Uterus (tissue), 4 donors: ENCODE measurements around the gene SCAPER. TPM values are rescaled to one million over a fixed set of nuclear protein-coding genes. Genes with fewer than 3 reads are reported as not detected.

Experiments used
- DNase-seq, 2 donors: peaks; one replicate each; pipeline ENCODE4 v3.0.0-alpha.2; 2019 to 2020
- H3K27ac ChIP-seq, 2 donors: fragments of 200-600 bp; sonication (generic); 1 replicate in 1 of 2; 2 replicates in 1 of 2; pipeline ENCODE4 v1.5.1; 2016 to 2018
- H3K27me3 ChIP-seq, 2 donors: fragments of 200-600 bp; sonication (generic); one replicate each; pipeline ENCODE4 v1.5.1; 2018 to 2019; ENCODE audit warnings: control low read depth in 1 of 2
- H3K36me3 ChIP-seq, 2 donors: fragments of 200-600 bp; sonication (generic); one replicate each; pipeline ENCODE4 v1.5.1; 2019; ENCODE audit warnings: control low read depth in 1 of 2
- H3K4me1 ChIP-seq, 2 donors: fragments of 200-600 bp; sonication (generic); one replicate each; pipeline ENCODE4 v1.5.1; 2018 to 2019; ENCODE audit warnings: control low read depth in 1 of 2
- H3K4me3 ChIP-seq, 2 donors: fragments of 200-600 bp; sonication (generic); 1 replicate in 1 of 2; 2 replicates in 1 of 2; pipeline ENCODE4 v1.5.1; 2018 to 2019; ENCODE audit warnings: mild to moderate bottlenecking in 1 of 2
- H3K9me3 ChIP-seq, 2 donors: fragments of 200-600 bp; sonication (generic); one replicate each; pipeline ENCODE4 v1.5.1; 2019; ENCODE audit warnings: control low read depth in 1 of 2
- CTCF ChIP-seq, 4 experiments: fragments of 200-600 bp in 2 of 4; fragments of 450-650 bp in 2 of 4; sonication (generic) in 2 of 4; IDR thresholded peaks; one replicate each; pipeline ENCODE4 v1.5.1; 2016 to 2019; ENCODE audit warnings: antibody characterized with exemption in 4 of 4, mild to moderate bottlenecking in 2 of 4, moderate library complexity in 1 of 4
- POLR2A ChIP-seq, 2 donors: fragments of 450-650 bp; IDR thresholded peaks; one replicate each; pipeline ENCODE4 v1.6.1; 2016; ENCODE audit warnings: antibody characterized with exemption in 2 of 2, mild to moderate bottlenecking in 1 of 2, moderate library complexity in 1 of 2
- intact Hi-C: fragments of 100-400 bp; cut with DNase I; formaldehyde crosslinking; loops from one replicate; pipeline ENCODE4 v1.15.1; 2023; ENCODE audit warnings: low total_unique reads
- total RNA-seq, 4 donors: library from RNA; depleted of rRNA in 3 of 4; stranded (reverse); fragments of >200 nt in 3 of 4; gene quantifications; one replicate each; pipeline versions ENCODE4 v1.1.0 to v1.2.4, GENCODE V29; 2014 to 2023
- donor health status: DM: yes; HTN: yes; CAD: no.

SCAPER gene
- total RNA-seq, 4 donors from 2014 or later = 10.6 to 74.2 (median 32.9) TPM

- Histone ChIP-seq H3K9me3 (no peaks in the 10 kb centered on the region), H3K27me3 (no peaks in the 10 kb centered on the region), H3K4me3 (no peak overlapping the region), H3K27ac (no peak overlapping the region), H3K36me3 (no peaks in the 10 kb centered on the region), H3K4me1 (no peaks in the 10 kb centered on the region)
- intact Hi-C loops = no loop called here
- no peak for TF ChIP-seq CTCF (IDR thresholded peaks at IDR 0.05)
- no peak for TF ChIP-seq POLR2A (IDR thresholded peaks at IDR 0.05)
- DNase-seq = no peak
Observed at GRCh38 chr15:76669521-76670207, 235.5 kb downstream of the SCAPER start.

GRCh38 chr15:76668900-76669299, 236.2 kb downstream of the SCAPER start:
- H3K27ac ChIP-seq = no peak overlapping the region
- no peak overlapping the region for H3K4me3 ChIP-seq
- H3K36me3 ChIP-seq = no peaks in the 10 kb centered on the region
- TF ChIP-seq CTCF (IDR thresholded peaks at IDR 0.05) (no peak), POLR2A (IDR thresholded peaks at IDR 0.05) (no peak)
- intact Hi-C loops = no loop called here
- no peaks in the 10 kb centered on the region for H3K4me1 ChIP-seq
- DNase-seq = no peak
- H3K27me3 ChIP-seq = no peaks in the 10 kb centered on the region
- H3K9me3 ChIP-seq = no peaks in the 10 kb centered on the region

GRCh38 chr15:76667943-76668715, 237.0 kb downstream of the SCAPER start:
- Histone ChIP-seq H3K4me1 (no peaks in the 10 kb centered on the region), H3K36me3 (no peaks in the 10 kb centered on the region), H3K27me3 (no peaks in the 10 kb centered on the region), H3K27ac (no peak overlapping the region), H3K4me3 (no peak overlapping the region), H3K9me3 (no peaks in the 10 kb centered on the region)
- intact Hi-C loops = no loop called here
- DNase-seq = no peak
- TF ChIP-seq POLR2A (IDR thresholded peaks at IDR 0.05) = no peak
- TF ChIP-seq CTCF (IDR thresholded peaks at IDR 0.05) = no peak

GRCh38 chr15:76664895-76665294, 240.2 kb downstream of the SCAPER start:
- Histone ChIP-seq H3K27ac (no peak overlapping the region), H3K4me1 (no peaks in the 10 kb centered on the region), H3K4me3 (no peak overlapping the region), H3K36me3 (no peaks in the 10 kb centered on the region), H3K9me3 (no peaks in the 10 kb centered on the region), H3K27me3 (no peaks in the 10 kb centered on the region)
- TF ChIP-seq CTCF (IDR thresholded peaks at IDR 0.05) = no peak
- TF ChIP-seq POLR2A (IDR thresholded peaks at IDR 0.05) = no peak
- intact Hi-C loops = no loop called here
- DNase-seq = no peak

GRCh38 chr15:76664411-76664810, 240.7 kb downstream of the SCAPER start:
- no peak overlapping the region for H3K27ac ChIP-seq
- no peak overlapping the region for H3K4me3 ChIP-seq
- H3K4me1 ChIP-seq = no peaks in the 10 kb centered on the region
- DNase-seq = no peak
- H3K9me3 ChIP-seq = no peaks in the 10 kb centered on the region
- H3K36me3 ChIP-seq = no peaks in the 10 kb centered on the region
- H3K27me3 ChIP-seq = no peaks in the 10 kb centered on the region
- no peak for TF ChIP-seq CTCF (IDR thresholded peaks at IDR 0.05)
- TF ChIP-seq POLR2A (IDR thresholded peaks at IDR 0.05) = no peak
- intact Hi-C loops = no loop called here
